ENCODE results near the gene FOXJ3. TPM values are rescaled to one million over a fixed set of nuclear protein-coding genes. Genes with fewer than 3 reads are reported as not detected.

The FOXJ3 gene
- total and polyA plus RNA-seq, 7 donors, result 14.4 to 53.8 (median 39.9) TPM

DNA sequence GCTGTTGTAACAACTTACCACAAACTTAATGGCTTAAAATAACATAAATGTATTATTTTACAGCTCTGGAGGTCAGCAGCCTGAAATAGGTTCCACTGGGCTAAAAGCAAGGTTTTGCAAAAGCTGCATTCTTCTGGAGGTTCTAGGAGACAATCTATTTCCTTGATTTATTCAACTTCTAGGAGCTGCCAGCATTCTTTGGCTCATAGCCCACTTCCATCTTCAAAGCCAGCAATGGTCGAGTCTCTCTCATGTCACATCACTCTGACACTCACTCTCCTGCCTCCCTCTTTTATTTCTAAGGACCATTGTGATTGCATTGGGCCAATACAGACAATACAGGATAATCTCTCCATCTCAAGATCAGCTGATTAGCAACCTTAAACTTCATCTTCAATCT is 15.1 kb upstream of the FOXJ3 start:
- 7 to 33% methylated on average over 1 of the region's 1 CpG for WGBS, 2 donors
- intact Hi-C loops (cut with DNase I), result no loop called here
- Histone ChIP-seq H3K27ac (no peak overlapping the region), H3K4me3 (no peak overlapping the region), H3K27me3 (no peaks in the 10 kb centered on the region), H3K36me3 (no peaks in the 10 kb centered on the region), H3K4me1 (no peaks in the 10 kb centered on the region), H3K9me3 (no peaks in the 10 kb centered on the region)
- DNase-seq, result no peak
- TF ChIP-seq EP300 (IDR thresholded peaks at IDR 0.05) (no peak), CTCF (IDR thresholded peaks at IDR 0.05) (no peak)

GRCh38 chr1:42348498-42348897 is 13.5 kb upstream of the FOXJ3 start:
- Histone ChIP-seq H3K36me3 (no peaks in the 10 kb centered on the region), H3K4me1 (no peaks in the 10 kb centered on the region), H3K4me3 (no peak overlapping the region), H3K27ac (no peak overlapping the region), H3K9me3 (no peaks in the 10 kb centered on the region), H3K27me3 (no peaks in the 10 kb centered on the region)
- intact Hi-C loops (cut with DNase I), result no loop called here
- TF ChIP-seq POLR2A (IDR thresholded peaks at IDR 0.05), result no peak
- TF ChIP-seq EP300 (IDR thresholded peaks at IDR 0.05), result no peak
- TF ChIP-seq POLR2AphosphoS5 (IDR thresholded peaks at IDR 0.05), result no peak
- TF ChIP-seq CTCF (IDR thresholded peaks at IDR 0.05), result no peak
- no peak for DNase-seq

DNA sequence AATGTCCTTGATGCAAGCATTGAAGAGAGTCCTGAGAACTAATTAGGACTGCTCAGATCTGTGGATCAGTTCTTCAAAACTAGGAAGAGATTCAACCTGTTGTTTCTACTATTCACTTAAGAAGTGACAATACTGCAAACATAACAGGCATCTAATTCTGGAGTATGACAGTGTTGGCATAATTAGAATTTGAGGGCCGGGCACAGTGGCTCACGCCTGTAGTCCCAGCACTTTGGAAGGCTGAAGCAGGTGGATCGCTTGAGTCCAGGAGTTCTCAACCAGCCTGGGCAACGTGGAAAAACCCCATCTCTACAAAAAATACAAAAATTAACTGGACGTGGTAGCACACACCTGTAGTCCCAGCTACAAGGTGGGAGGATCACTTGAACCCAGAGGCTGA is 8.0 kb upstream of the FOXJ3 start:
- WGBS, 2 donors, result 74 to 86% methylated on average over 5 of the region's 5 CpGs
- Histone ChIP-seq H3K27me3 (no peaks in the 10 kb centered on the region), H3K36me3 (no peaks in the 10 kb centered on the region), H3K9me3 (no peaks in the 10 kb centered on the region), H3K4me3 (no peak overlapping the region), H3K27ac (no peak overlapping the region), H3K4me1 (no peaks in the 10 kb centered on the region)
- no peak for DNase-seq
- no peak for TF ChIP-seq POLR2AphosphoS5 (IDR thresholded peaks at IDR 0.05)
- TF ChIP-seq POLR2A (IDR thresholded peaks at IDR 0.05), result no peak
- no peak for TF ChIP-seq CTCF (IDR thresholded peaks at IDR 0.05)
- TF ChIP-seq EP300 (IDR thresholded peaks at IDR 0.05), result no peak
- intact Hi-C loops (cut with DNase I), result no loop called here

- WGBS, 2 donors, result 87 to 94% methylated on average over 1 of the region's 1 CpG
- no peaks in the 10 kb centered on the region for H3K27me3 ChIP-seq
- H3K4me1 ChIP-seq, result peaks cover 0 to 5% (median 3%) of the 10 kb centered on the region in 4 donors
- intact Hi-C loops (cut with DNase I), result no loop called here
- H3K4me3 ChIP-seq, result no peak overlapping the region
- TF ChIP-seq EP300 (IDR thresholded peaks at IDR 0.05) (no peak), POLR2AphosphoS5 (IDR thresholded peaks at IDR 0.05) (no peak), CTCF (IDR thresholded peaks at IDR 0.05) (no peak), POLR2A (IDR thresholded peaks at IDR 0.05) (no peak)
- no peak for DNase-seq
- no peaks in the 10 kb centered on the region for H3K9me3 ChIP-seq
- no peak overlapping the region for H3K27ac ChIP-seq
- H3K36me3 ChIP-seq, result no peaks in the 10 kb centered on the region
These were observed 5.9 kb upstream of the FOXJ3 start for GRCh38 chr1:42340901-42341300.

DNA sequence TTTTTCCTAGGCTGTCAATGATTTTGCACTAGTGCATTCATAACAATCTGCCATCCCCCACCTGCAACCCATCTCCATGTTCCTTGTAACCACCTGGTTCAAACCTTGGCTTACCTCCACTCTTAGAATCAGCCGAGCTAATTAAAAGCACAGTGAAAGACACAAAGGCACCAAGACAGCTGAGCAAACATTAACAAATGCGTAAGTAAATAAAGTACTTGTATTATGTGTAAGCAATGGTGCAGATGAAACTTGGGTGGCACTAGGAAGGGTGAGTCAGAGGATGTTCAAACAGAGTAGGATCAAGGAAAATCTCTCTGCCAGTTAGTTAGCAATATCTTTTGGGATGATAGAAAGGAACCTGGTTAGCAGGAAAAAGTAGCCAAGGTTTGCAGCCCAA is 5.1 kb upstream of the FOXJ3 start:
- Histone ChIP-seq H3K27ac (no peak overlapping the region), H3K4me1 (peaks cover 0 to 7% (median 7%) of the 10 kb centered on the region in 4 donors), H3K36me3 (no peaks in the 10 kb centered on the region), H3K9me3 (no peaks in the 10 kb centered on the region), H3K27me3 (no peaks in the 10 kb centered on the region), H3K4me3 (no peak overlapping the region)
- WGBS, 2 donors, result 11 to 58% methylated on average over 2 of the region's 2 CpGs
- DNase-seq, result no peak
- intact Hi-C loops (cut with DNase I), result no loop called here
- TF ChIP-seq POLR2AphosphoS5 (IDR thresholded peaks at IDR 0.05) (no peak), POLR2A (IDR thresholded peaks at IDR 0.05) (no peak), EP300 (IDR thresholded peaks at IDR 0.05) (no peak), CTCF (IDR thresholded peaks at IDR 0.05) (no peak)

Measured in sigmoid colon (tissue), 7 donors.